SK-N-MC (cell line): ENCODE measurements around the gene FAM124A.

Source experiments
- EZH2 ChIP-seq: fragments of 200-600 bp; sonication (generic); IDR thresholded peaks from one replicate; pipeline ENCODE4 v1.6.1; 2017; ENCODE audit warnings: antibody characterized with exemption
- FOXP2 ChIP-seq: optimal IDR thresholded peaks from 2 replicates; pipeline ENCODE3; 2011; ENCODE audit warnings: mild to moderate bottlenecking, moderate library complexity; ENCODE audit not compliant: insufficient read depth; ENCODE audit errors: extremely low read length, control extremely low read depth
- POLR2AphosphoS5 ChIP-seq: IDR thresholded peaks from 2 replicates; pipeline ENCODE4 v1.6.1; 2012; ENCODE audit warnings: mild to moderate bottlenecking, low read depth, low read length, borderline replicate concordance

DNA sequence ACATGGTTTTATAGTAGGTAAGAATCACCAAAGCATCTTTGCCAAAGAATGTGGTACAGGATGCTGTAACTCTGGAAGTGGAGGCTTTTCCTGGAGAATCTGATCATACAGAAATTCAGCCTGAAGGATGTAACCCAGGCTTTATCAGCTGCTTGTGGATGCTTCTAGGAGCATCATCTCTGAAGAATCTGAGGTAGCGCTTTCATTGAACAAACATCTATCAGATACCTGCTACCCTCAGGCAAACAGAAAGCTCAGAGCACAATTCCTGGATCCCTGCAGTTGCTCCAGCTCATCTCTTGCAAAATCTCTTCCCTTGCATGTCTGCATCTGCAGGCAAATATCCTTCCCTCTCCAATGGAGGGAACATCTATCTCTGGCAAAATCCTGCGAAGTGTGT lies 9.3 kb downstream of the FAM124A start:
- TF ChIP-seq EZH2: no peak
- TF ChIP-seq POLR2AphosphoS5: no peak
- no peak for TF ChIP-seq FOXP2
